H9 (cell line): ENCODE results near the gene ATP11C. TPM values are rescaled to one million over a fixed set of nuclear protein-coding genes. Genes with fewer than 3 reads are reported as not detected.

Source experiments
- DNase-seq: peaks from one replicate; pipeline ENCODE4 v3.0.0-alpha.2; 2017
- H2AFZ ChIP-seq: one replicate; pipeline ENCODE4 v1.6.1; 2013; ENCODE audit warnings: mild to moderate bottlenecking, low read length, control low read depth, moderate library complexity
- H2AK5ac ChIP-seq: 2 replicates; pipeline ENCODE4 v1.6.1; 2013; ENCODE audit warnings: low read length, control low read depth, mixed read lengths; ENCODE audit not compliant: insufficient read length
- H2BK120ac ChIP-seq: one replicate; pipeline ENCODE4 v1.6.1; 2013; ENCODE audit warnings: low read depth, mild to moderate bottlenecking, low read length, control low read depth, inconsistent platforms; ENCODE audit not compliant: poor library complexity, severe bottlenecking
- H2BK12ac ChIP-seq: 2 replicates; pipeline ENCODE4 v1.6.1; 2013; ENCODE audit warnings: low read length, control low read depth, mixed read lengths, low read depth; ENCODE audit not compliant: insufficient read length
- H2BK15ac ChIP-seq: 2 replicates; pipeline ENCODE4 v1.6.1; 2013; ENCODE audit warnings: low read depth, low read length, control low read depth
- H2BK20ac ChIP-seq: one replicate; pipeline ENCODE4 v1.6.1; 2013; ENCODE audit warnings: low read depth, mild to moderate bottlenecking, low read length, control low read depth, inconsistent platforms; ENCODE audit not compliant: poor library complexity, severe bottlenecking
- H2BK5ac ChIP-seq: 2 replicates; pipeline ENCODE4 v1.6.1; 2013; ENCODE audit warnings: low read length, control low read depth, mixed read lengths; ENCODE audit not compliant: insufficient read length
- H3K14ac ChIP-seq: 2 replicates; pipeline ENCODE4 v1.6.1; 2013; ENCODE audit warnings: low read length, control low read depth; ENCODE audit not compliant: insufficient read depth
- H3K18ac ChIP-seq: 2 replicates; pipeline ENCODE4 v1.6.1; 2013; ENCODE audit warnings: low read depth, mild to moderate bottlenecking, mixed read lengths, low read length, control low read depth; ENCODE audit not compliant: insufficient read length
- H3K23ac ChIP-seq: 2 replicates; pipeline ENCODE4 v1.6.1; 2013; ENCODE audit warnings: low read length, control low read depth, mixed read lengths, low read depth; ENCODE audit not compliant: insufficient read length
- H3K23me2 ChIP-seq: 2 replicates; pipeline ENCODE4 v1.6.1; 2013; ENCODE audit warnings: low read depth, mild to moderate bottlenecking, mixed read lengths, low read length, control low read depth; ENCODE audit not compliant: insufficient read length, poor library complexity, severe bottlenecking
- H3K27ac ChIP-seq: 2 replicates; pipeline ENCODE4 v1.5.1; 2013; ENCODE audit warnings: low read length, control low read depth, mixed read lengths, low read depth; ENCODE audit not compliant: insufficient read length
- H3K27me3 ChIP-seq: 2 replicates; pipeline ENCODE4 v1.6.1; 2013; ENCODE audit warnings: low read length, control low read depth, inconsistent platforms; ENCODE audit not compliant: insufficient read depth
- H3K4ac ChIP-seq: 2 replicates; pipeline ENCODE4 v1.6.1; 2013; ENCODE audit warnings: low read depth, mild to moderate bottlenecking, control low read depth, inconsistent platforms, low read length, moderate library complexity
- H3K4me1 ChIP-seq: 2 replicates; pipeline ENCODE4 v1.6.1; 2013; ENCODE audit warnings: low read length, control low read depth, inconsistent platforms; ENCODE audit not compliant: insufficient read depth
- H3K4me2 ChIP-seq: 2 replicates; pipeline ENCODE4 v1.6.1; 2013; ENCODE audit warnings: low read length, control low read depth, mixed read lengths; ENCODE audit not compliant: insufficient read length, insufficient read depth
- H3K56ac ChIP-seq: 2 replicates; pipeline ENCODE4 v1.6.1; 2013; ENCODE audit warnings: low read depth, mild to moderate bottlenecking, mixed read lengths, low read length, control low read depth; ENCODE audit not compliant: insufficient read length
- H3K79me1 ChIP-seq: 2 replicates; pipeline ENCODE4 v1.6.1; 2013; ENCODE audit warnings: low read depth, mild to moderate bottlenecking, moderate library complexity, low read length, control low read depth, inconsistent platforms; ENCODE audit not compliant: insufficient read depth, poor library complexity, severe bottlenecking
- H3K79me2 ChIP-seq: 2 replicates; pipeline ENCODE4 v1.6.1; 2013; ENCODE audit warnings: low read length, control low read depth, inconsistent platforms; ENCODE audit not compliant: insufficient read depth
- H3K9ac ChIP-seq: 2 replicates; pipeline ENCODE4 v1.6.1; 2013; ENCODE audit warnings: low read length, control low read depth, mixed read lengths; ENCODE audit not compliant: insufficient read length; ENCODE audit errors: extremely low read depth
- H3K9me3 ChIP-seq: one replicate; pipeline ENCODE4 v1.6.1; 2013; ENCODE audit warnings: low read depth, low read length, inconsistent platforms; ENCODE audit not compliant: control insufficient read depth
- H3T11ph ChIP-seq: one replicate; pipeline ENCODE4 v1.6.1; 2013; ENCODE audit warnings: mild to moderate bottlenecking, low read length, control low read depth, inconsistent platforms
- H4K20me1 ChIP-seq: one replicate; pipeline ENCODE4 v1.6.1; 2013; ENCODE audit not compliant: control insufficient read depth, insufficient read length, insufficient read depth
- H4K5ac ChIP-seq: 2 replicates; pipeline ENCODE4 v1.6.1; 2013; ENCODE audit warnings: low read depth, mild to moderate bottlenecking, mixed read lengths, low read length, control low read depth; ENCODE audit not compliant: insufficient read length
- H4K8ac ChIP-seq: replicated peaks from 2 replicates; pipeline ENCODE4 v1.6.1; 2013; ENCODE audit warnings: low read length, control low read depth, mixed read lengths, low read depth; ENCODE audit not compliant: insufficient read length
- H4K91ac ChIP-seq: 2 replicates; pipeline ENCODE4 v1.6.1; 2013; ENCODE audit warnings: low read depth, mild to moderate bottlenecking, moderate library complexity, mixed read lengths, low read length, control low read depth; ENCODE audit not compliant: insufficient read length
- H3K27ac Mint-ChIP-seq, 3 experiments: 2 replicates in 2 of 3; 3 replicates in 1 of 3; pipeline ENCODE4 v1.8.0; 2020 to 2021; ENCODE audit warnings: mixed read lengths in 3 of 3, mild to moderate bottlenecking in 1 of 3, moderate library complexity in 1 of 3
- H3K27me3 Mint-ChIP-seq: 2 replicates; pipeline ENCODE4 v1.8.0; 2021; ENCODE audit warnings: low read depth, mild to moderate bottlenecking, moderate library complexity, mixed read lengths
- H3K36me3 Mint-ChIP-seq, 3 experiments: 2 replicates in 2 of 3; 3 replicates in 1 of 3; pipeline ENCODE4 v1.8.0; 2020 to 2021; ENCODE audit warnings: low read depth in 3 of 3, mixed read lengths in 3 of 3; ENCODE audit not compliant: insufficient read depth in 1 of 3
- H3K4me1 Mint-ChIP-seq, 2 experiments: 2 replicates each; pipeline ENCODE4 v1.8.0; 2020; ENCODE audit warnings: mixed read lengths in 2 of 2
- H3K4me3 Mint-ChIP-seq, 2 experiments: 2 replicates in 1 of 2; 3 replicates in 1 of 2; pipeline ENCODE4 v1.8.0; 2020 to 2021; ENCODE audit warnings: mild to moderate bottlenecking in 2 of 2, mixed read lengths in 2 of 2, moderate library complexity in 1 of 2
- H3K9me3 Mint-ChIP-seq, 2 experiments: 2 replicates in 1 of 2; 3 replicates in 1 of 2; pipeline ENCODE4 v1.8.0; 2020; ENCODE audit warnings: mild to moderate bottlenecking in 2 of 2, mixed read lengths in 2 of 2, moderate library complexity in 1 of 2
- CTCF ChIP-seq: fragments of 200-600 bp; sonication (generic); conservative IDR thresholded peaks from 3 replicates; pipeline ENCODE4 v1.8.0; 2021; ENCODE audit warnings: antibody characterized with exemption, mild to moderate bottlenecking
- WGBS: extraction: QIAGEN DNeasy Blood & Tissue Kit; methylation state at CpG from one replicate; pipeline ENCODE4 v1.1.7; 2013; ENCODE audit warnings: missing lambda C conversion rate, low lambda C conversion rate, mixed read lengths; ENCODE audit not compliant: insufficient read length; ENCODE audit errors: extremely low coverage; 5-methylcytosine and 5-hydroxymethylcytosine counted together
- total RNA-seq: library from RNA; stranded (reverse); gene quantifications from 2 replicates; pipeline ENCODE4 v1.2.1, GENCODE V29; 2021

Gene ATP11C
- total RNA-seq, 1 experiment from 2014 or later = 28.4 TPM

- no peaks in the 10 kb centered on the region for H3K23me2 ChIP-seq
- H3K23ac ChIP-seq = no peak overlapping the region
- no peak overlapping the region for H2BK20ac ChIP-seq
- no peaks in the 10 kb centered on the region for H3K27me3 ChIP-seq
- no peaks in the 10 kb centered on the region for H4K20me1 ChIP-seq
- no peak overlapping the region for H2BK5ac ChIP-seq
- H3T11ph ChIP-seq = no peak overlapping the region
- no peak overlapping the region for H2AFZ ChIP-seq
- H3K4me1 ChIP-seq = no peaks in the 10 kb centered on the region
- H3K79me2 ChIP-seq = no peaks in the 10 kb centered on the region
- no peak overlapping the region for H3K18ac ChIP-seq
- H3K9me3 ChIP-seq = no peaks in the 10 kb centered on the region
- H3K27ac Mint-ChIP-seq = 0 out of 7 replicates have a peak overlapping the region, but pooled peaks of 1 of the 3 experiments have one; percentile 17
- H2BK12ac ChIP-seq = no peak overlapping the region
- H4K8ac ChIP-seq = no peak overlapping the region
- no peak overlapping the region for H3K4ac ChIP-seq
- no peaks in the 10 kb centered on the region for H3K27me3 Mint-ChIP-seq
- no peak overlapping the region for H3K4me3 Mint-ChIP-seq
- H4K91ac ChIP-seq = no peak overlapping the region
- H3K9me3 Mint-ChIP-seq = peaks cover 0 to 47% of the 10 kb centered on the region in 2 experiments; a peak in 2 of 5 replicates
- no peak overlapping the region for H3K14ac ChIP-seq
- H4K5ac ChIP-seq = no peak overlapping the region
- H3K36me3 Mint-ChIP-seq = peaks cover 2 to 26% (median 23%) of the 10 kb centered on the region in 3 experiments; a peak in 5 of 7 replicates
- no peak overlapping the region for H3K4me2 ChIP-seq
- peaks cover 0 to 8% of the 10 kb centered on the region in 2 experiments; a peak in 2 of 4 replicates for H3K4me1 Mint-ChIP-seq
- H3K79me1 ChIP-seq = no peaks in the 10 kb centered on the region
- no CpG with 5 or more reads among the region's 2 CpGs for WGBS
- no peak overlapping the region for H2BK15ac ChIP-seq
- H3K56ac ChIP-seq = no peak overlapping the region
- no peak overlapping the region for H3K27ac ChIP-seq
- no peak overlapping the region for H2AK5ac ChIP-seq
- DNase-seq = no peak
- H3K9ac ChIP-seq = no peak overlapping the region
- H2BK120ac ChIP-seq = no peak overlapping the region
- no peak for TF ChIP-seq CTCF
Observed at GRCh38 chrX:139739138-139739537, 193.7 kb downstream of the ATP11C start.
